GM18498 (cell line): ENCODE data around the gene GLG1.
"Not testable (repeated sequence)": the region's sequence is repeated elsewhere in the genome, so short reads cannot be mapped to it uniquely, and the experiment has no call there.

Source experiments
- ATAC-seq: cut with Tn5 transposase; IDR thresholded peaks from one replicate; pipeline ENCODE4 v1.9.1; 2021; ENCODE audit warnings: mild to moderate bottlenecking, moderate library complexity; ENCODE audit not compliant: unreplicated experiment

GLG1 gene

GRCh38 chr16:74575807-74576643, 30.9 kb downstream of the GLG1 start:
- no peak for ATAC-seq

- ATAC-seq: no peak
Measured at GRCh38 chr16:74575175-74575806, 31.6 kb downstream of the GLG1 start.

- no peak for ATAC-seq
Measured at GRCh38 chr16:74574146-74574545, 32.8 kb downstream of the GLG1 start.

GRCh38 chr16:74573622-74574021, 33.3 kb downstream of the GLG1 start:
- ATAC-seq: no peak

GRCh38 chr16:74570412-74571301, 36.3 kb downstream of the GLG1 start:
- no peak for ATAC-seq

- no peak for ATAC-seq
Measured at GRCh38 chr16:74568961-74569631, 37.8 kb downstream of the GLG1 start.

- no peak for ATAC-seq
Measured at GRCh38 chr16:74567901-74568300, 39.0 kb downstream of the GLG1 start.

- no peak for ATAC-seq
Measured at GRCh38 chr16:74565378-74565777, 41.5 kb downstream of the GLG1 start.

- no peak for ATAC-seq
Measured at GRCh38 chr16:74564451-74564984, 42.4 kb downstream of the GLG1 start.

- ATAC-seq: no peak
Measured at GRCh38 chr16:74563828-74564263, 43.1 kb downstream of the GLG1 start.

GRCh38 chr16:74562117-74562516, 44.8 kb downstream of the GLG1 start:
- ATAC-seq: no peak

- no peak for ATAC-seq
Measured at GRCh38 chr16:74561626-74562025, 45.3 kb downstream of the GLG1 start.

- ATAC-seq: no peak
Measured at GRCh38 chr16:74560912-74561311, 46.0 kb downstream of the GLG1 start.

- no peak for ATAC-seq
Measured at GRCh38 chr16:74558873-74559272, 48.0 kb downstream of the GLG1 start.

- no peak for ATAC-seq
Measured at GRCh38 chr16:74557275-74557674, 49.6 kb downstream of the GLG1 start.

- ATAC-seq: no peak
Measured at GRCh38 chr16:74556375-74556922, 50.5 kb downstream of the GLG1 start.

- not testable (repeated sequence) for ATAC-seq
Measured at GRCh38 chr16:74552357-74552756, 54.6 kb downstream of the GLG1 start.

- ATAC-seq: not testable (repeated sequence)
Measured at GRCh38 chr16:74550227-74551019, 56.5 kb downstream of the GLG1 start.

- ATAC-seq: not testable (repeated sequence)
Measured at GRCh38 chr16:74546112-74546511, 60.8 kb downstream of the GLG1 start.
